NCI-H2081 treated with DMSO at 0.1 percent for 48 hours (cell line): ENCODE results near the gene CCDC8.
"Not testable (repeated sequence)": the region's sequence is repeated elsewhere in the genome, so short reads cannot be mapped to it uniquely, and the experiment has no call there.

ENCODE experiments used
- DNase-seq: peaks from one replicate; lab custom pipeline; 2025; lab: John Stamatoyannopoulos, UW

Gene CCDC8

DNA sequence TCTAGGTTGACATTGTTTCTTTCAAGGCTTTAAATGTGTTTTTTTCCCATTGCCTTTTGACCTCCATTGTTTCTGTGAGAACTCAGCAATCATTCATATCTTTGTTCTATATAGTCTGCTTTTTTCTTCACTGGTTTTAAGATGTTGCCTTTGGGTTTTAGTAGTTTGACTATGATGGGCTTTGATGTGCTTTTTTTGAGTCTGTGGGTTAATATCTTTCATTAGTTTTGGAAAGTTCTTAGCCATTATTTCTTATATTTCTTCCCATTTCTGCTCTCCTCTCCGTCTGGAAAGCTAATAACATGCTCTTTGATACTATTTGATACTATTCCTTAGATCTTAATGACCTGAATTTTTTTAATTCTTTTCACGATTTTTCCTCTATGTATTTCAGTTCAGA, 32.7 kb downstream of the CCDC8 start:
- no peak for DNase-seq

DNA sequence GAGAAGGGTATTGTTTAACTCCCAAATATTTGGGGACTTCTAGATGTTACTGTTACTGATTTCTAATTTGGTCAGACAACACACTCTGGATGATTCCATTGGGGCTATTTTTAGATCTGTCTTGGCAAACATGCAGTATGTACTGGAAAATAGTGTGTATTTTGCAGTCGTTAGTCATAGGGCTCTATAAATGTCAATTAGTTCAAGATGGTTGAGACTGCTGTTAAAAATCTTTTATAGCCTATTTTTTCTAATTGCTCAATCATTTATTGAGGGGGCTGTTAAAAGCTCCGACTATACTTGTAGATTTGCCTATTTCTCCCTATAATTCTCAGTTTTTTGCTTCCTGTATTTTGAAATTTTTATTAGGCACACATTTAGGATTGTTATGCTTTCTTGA, 35.1 kb downstream of the CCDC8 start:
- DNase-seq: no peak

GRCh38 chr19:46376241-46377153, 36.9 kb downstream of the CCDC8 start:
- DNase-seq: no peak

DNA sequence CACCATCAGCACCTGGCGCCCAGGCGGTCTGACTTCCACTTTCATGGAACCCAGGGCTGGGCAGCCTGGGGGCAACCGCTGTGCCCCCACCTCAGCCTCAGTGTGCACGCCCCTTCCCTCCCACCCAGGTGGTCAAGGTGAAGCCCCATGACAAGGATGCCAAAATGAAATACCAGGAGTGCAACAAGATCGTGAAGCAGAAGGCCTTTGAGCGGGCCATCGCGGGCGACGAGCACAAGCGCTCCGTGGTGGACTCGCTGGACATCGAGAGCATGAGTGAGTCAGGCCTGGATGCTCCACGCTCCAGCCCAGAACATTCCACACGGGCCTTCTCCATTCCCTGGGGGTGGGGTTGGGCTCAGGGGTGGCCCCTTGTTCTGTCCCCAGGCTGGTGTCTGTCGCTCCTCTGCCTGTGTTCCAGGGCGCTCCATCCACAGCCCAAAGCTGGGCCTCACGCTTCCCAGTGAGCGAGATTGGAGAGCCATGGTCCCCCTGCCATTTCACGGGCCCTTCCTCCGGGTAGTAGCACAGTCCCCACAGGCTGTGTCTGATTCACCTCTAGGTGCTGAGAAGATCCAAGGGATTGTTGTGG, 37.8 kb downstream of the CCDC8 start:
- not testable (repeated sequence) for DNase-seq

GRCh38 chr19:46374536-46375475, 38.6 kb downstream of the CCDC8 start:
- DNase-seq: no peak

GRCh38 chr19:46373491-46374359, 39.6 kb downstream of the CCDC8 start:
- DNase-seq: peak; percentile 86

GRCh38 chr19:46372901-46373490, 40.4 kb downstream of the CCDC8 start:
- no peak for DNase-seq

DNA sequence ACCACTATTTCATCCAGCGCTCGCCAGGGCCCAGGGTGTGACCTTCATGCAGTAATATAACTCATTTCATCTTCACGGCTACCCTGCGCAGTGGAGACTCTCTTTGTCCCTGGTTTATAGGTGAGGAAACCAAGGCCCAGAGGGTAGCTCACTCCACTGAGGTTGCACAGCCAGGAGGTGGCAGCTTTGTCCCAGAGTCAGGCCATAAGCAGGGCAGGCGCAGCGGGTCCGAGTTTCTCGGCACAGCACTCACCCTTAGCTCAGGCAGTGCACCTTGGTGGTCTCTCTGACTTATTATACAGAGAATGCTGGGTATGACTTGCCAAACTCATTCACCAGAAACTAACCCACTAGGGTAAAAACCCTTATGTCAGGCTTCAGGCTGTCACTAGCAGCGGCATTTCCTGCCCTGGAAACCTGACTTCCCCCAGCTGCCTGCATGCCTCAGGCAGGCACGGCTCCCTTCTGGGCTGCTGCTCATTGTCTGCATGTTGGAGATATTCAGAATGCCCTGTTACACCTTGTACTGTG, 41.9 kb downstream of the CCDC8 start:
- no peak for DNase-seq

DNA sequence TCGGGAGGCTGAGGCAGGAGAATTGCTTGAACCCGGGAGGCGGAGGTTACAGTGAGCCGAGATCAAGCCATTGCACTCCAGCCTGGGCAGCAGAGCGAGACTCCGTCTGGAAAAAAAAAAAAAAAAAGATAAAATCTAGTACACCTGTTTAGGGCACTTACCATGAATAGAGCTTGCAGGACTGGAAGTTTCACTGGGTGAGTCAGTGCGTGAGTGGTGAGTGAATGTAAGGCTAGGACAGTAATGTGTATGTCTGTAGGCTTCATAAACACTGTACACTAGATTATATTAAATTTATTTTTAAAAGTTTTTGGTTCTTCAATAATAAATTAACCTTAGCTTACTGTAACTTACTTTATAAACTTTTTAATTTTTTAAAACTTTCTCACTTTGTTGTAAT, 43.5 kb downstream of the CCDC8 start:
- DNase-seq: no peak

DNA sequence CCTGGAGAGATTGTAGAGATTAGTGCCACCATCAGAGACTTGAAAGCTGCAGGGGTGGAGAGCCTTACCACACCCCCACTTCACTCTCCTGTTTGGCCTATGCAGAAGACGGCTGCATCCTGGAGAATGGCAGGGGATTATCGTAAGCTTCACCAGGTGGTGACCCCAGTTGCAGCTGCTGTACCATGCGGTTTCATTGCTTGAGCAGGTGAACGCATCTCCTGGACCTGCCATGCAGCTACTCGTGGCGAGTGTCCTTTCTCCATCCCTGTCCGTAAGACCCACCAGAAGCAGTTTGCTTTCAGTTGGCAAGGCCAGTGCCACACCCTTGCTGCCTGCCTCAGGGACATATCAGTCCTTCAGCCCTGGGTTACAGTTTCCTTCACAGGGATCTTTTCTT, 45.2 kb downstream of the CCDC8 start:
- DNase-seq: no peak

DNA sequence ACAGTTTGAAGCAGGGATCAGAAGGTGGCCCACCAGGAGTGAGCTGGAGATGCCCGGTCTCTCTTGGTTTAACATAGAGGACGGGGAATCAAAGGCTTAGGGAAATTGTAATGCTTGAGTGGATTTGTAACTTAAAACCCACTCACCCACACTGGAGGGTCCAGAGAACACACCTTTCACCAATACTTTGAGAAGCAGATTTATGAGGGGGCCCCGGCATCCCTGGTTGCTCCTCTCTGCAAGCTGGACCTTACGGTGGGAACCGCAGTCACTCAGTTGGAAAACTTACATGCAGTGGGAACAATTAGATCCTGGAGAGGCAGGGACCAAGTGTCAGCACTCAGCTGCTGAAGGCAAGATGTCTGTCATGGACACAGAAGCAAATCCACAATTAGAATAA, 45.9 kb downstream of the CCDC8 start:
- no peak for DNase-seq

DNA sequence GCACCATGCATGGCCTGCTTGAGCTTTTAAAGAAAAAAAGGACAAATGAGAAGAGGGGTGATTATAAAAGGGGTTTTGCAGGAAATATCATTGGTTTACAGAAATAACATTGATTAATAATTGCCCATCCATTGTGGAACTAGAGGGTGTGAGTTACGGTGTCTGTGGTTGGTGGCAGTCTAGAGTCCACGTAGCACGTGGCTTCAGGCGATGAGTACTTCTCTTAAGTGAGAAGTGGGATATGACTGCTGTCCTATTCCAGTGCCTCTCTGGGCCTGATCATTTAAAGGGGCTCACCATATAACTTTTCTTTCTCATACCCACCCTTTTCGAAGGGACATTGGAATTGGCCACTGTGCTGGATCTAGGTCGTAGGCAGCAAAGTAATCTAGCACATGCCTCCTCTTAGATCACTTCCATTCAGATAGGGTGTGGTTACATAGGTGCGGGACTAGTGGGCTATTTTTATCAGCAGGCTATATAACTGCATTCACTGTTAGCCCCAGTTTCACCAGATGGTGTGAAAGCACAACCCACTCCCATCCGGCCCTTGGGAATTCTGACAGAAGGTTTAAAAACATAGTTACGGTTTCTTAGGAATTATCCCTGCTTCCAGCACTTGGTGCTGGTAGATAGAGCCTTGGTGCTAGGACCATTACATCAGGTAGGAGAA, 46.6 kb downstream of the CCDC8 start:
- DNase-seq: no peak

GRCh38 chr19:46365561-46365960, 47.8 kb downstream of the CCDC8 start:
- DNase-seq: no peak

DNA sequence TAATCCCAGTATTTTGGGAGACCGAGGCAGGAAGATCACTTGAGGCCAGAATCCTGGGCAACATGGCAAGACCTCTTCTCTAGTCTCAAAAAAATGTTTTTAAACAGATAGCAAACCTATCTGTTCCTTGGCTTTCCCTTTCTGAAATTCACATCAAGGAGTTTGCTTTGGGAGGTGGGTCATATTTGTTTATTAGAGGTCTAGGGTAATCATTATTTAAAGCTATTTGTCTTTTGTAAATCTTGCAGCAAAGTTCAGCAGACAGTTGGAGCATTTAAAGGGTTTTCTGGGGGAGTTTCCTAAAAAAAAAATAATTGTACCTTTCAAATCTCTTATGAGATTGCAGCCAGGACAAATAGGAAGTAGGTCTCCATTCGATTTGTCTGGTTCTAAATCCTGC, 49.0 kb downstream of the CCDC8 start:
- DNase-seq: no peak

GRCh38 chr19:46361915-46362314, 51.4 kb downstream of the CCDC8 start:
- no peak for DNase-seq
